Activated CD8-positive, alpha-beta memory T cell treated with anti-CD3 and anti-CD28 coated beads, Interleukin-2, amount 50 U/mL, for 4 hours (primary cell): ENCODE measurements around the gene MIOX.
"Not testable (repeated sequence)": the region's sequence is repeated elsewhere in the genome, so short reads cannot be mapped to it uniquely, and the experiment has no call there.

Experiments
- DNase-seq: peaks from one replicate; pipeline ENCODE4 v3.0.0-alpha.2; 2020

MIOX gene

GRCh38 chr22:50498322-50498890, 11.7 kb downstream of the MIOX start:
- DNase-seq, result peak; percentile 71

DNA sequence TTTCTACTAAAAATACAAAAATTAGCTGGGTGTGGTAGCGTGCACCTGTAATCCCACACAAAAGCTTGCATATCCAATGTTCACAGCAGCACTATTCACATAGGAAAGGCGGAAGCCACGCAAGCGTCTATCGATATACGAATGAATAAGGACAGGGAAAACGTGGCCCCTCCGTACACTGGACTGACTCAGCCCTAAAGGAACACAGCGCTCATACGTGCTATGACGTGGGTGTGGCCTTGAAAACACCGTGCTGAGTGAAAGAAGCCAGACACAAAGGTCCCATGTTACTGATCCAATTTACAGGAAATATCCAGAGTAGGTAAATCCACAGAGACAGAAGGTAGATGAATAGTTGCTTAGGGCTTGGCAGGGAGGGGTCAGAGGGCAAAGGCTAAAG, 13.8 kb downstream of the MIOX start:
- no peak for DNase-seq

DNA sequence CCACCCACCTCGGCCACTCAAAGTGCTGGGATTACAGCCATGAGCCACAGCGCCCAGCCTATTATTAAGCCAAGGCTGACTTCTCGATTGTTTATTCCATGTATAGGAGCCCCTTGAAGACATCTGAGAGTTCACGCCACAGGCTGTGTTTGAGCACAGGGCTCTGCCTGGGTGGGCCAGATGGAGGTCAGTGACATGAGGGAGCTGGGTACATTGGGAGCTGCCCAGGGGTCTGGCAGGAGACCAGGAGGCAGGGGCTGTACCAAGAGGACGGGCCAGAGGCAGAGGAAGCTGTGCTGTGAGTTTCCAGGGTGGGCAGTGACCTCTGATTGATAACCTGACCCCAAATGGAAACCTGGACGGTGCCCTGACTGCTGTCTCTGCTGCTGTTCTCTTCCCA, 15.4 kb downstream of the MIOX start:
- DNase-seq, result no peak

GRCh38 chr22:50502628-50503474, 16.2 kb downstream of the MIOX start:
- no peak for DNase-seq

- no peak for DNase-seq
Measured at GRCh38 chr22:50503475-50504145, 17.0 kb downstream of the MIOX start.

- no peak for DNase-seq
Measured at GRCh38 chr22:50504369-50505211, 17.9 kb downstream of the MIOX start.

- no peak for DNase-seq
Measured at GRCh38 chr22:50505276-50505775, 18.7 kb downstream of the MIOX start.

DNA sequence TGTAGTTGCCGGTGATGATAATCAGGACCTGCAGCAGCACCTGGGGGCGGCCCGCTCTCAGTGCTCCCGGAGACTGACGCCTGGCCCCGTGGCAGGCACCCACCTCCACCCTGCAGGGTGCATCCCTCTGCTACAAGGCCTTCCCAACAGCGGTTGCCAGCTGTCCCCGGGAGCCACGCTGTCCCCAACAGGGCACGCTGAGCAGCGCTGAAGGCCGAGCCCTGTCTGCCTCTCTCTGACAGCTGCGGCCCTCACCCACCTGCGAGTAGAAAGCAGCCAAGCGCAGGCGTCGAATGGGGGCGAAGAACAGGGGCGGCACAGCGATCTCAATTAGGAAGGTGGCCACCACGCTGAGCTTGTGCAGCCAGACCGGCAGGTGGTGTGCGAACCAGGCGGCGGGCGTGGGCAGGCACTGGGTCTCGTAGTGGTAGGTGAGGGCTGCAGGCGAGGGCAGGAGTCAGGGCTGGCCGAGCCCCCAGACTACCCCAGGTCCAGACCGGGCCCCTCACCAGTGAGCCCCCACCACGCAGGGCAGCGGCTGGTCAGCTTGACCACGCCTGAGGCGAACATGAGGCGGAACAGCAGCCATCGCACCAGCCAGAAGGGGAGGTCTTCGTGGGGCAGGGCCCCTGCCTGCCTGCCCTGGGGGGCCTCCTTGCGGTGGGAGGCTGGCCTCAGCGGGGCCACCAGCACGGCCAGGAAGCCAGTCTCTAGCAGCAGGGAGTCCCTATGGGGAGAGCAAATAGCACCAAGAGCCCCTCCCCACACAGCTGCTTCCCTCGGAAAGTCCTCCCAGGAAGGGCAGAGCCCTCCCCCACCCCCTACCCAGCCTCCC, 19.3 kb downstream of the MIOX start:
- no peak for DNase-seq

GRCh38 chr22:50506611-50507420, 20.2 kb downstream of the MIOX start:
- DNase-seq, result no peak

- peak; percentile 94 for DNase-seq
Measured at GRCh38 chr22:50507421-50507990, 20.8 kb downstream of the MIOX start, which contains the start of gene LMF2. TSS of gene LMF2 (minus strand) at chr22:50507702. CDS start at chr22:50507675, 27 bp downstream.

GRCh38 chr22:50507991-50508884, 21.6 kb downstream of the MIOX start, which contains the start of gene NCAPH2:
TSS of gene NCAPH2 (plus strand) at chr22:50508224. CDS start at chr22:50508338, 114 bp downstream.
- peak; percentile 99 for DNase-seq

GRCh38 chr22:50508897-50509296, 22.2 kb downstream of the MIOX start:
- DNase-seq, result no peak

DNA sequence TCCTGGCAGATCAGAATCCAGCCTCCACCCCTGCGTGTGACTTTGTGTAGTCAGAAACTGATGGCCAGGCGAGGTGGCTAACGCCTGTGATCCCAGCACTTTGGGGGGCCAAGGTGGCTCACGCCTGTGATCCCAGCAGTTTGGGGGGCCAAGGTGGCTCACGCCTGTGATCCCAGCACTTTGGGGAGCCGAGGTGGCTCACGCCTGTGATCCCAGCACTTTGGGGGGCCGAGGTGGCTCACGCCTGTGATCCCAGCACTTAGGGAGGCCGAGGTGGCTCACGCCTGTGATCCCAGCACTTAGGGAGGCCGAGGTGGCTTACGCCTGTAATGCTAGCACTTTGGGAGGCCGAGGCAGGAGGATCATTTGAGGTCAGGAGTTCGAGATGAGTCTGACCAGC, 26.5 kb downstream of the MIOX start:
- DNase-seq, result no peak

- no peak for DNase-seq
Measured at GRCh38 chr22:50516068-50516467, 29.4 kb downstream of the MIOX start.

DNA sequence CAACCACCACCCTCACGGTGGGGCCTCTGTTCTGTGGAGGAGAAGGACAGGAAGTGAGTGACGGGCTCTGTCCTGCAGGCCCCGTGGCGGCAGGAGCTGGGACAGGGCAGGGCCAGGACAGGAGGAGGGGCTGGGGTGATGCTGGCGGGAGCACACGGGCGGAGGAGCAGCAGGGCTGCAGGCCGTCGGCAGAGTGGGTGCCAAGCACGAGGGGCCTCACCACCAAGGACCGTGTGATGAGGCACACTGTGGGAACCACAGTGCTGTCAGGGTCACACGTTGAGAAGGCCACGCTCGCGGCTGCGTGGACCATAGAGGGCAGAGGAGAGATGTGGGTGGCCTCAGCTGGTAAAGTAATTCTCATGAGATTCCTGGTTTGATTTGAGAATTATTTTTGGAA, 30.2 kb downstream of the MIOX start:
- DNase-seq, result no peak

DNA sequence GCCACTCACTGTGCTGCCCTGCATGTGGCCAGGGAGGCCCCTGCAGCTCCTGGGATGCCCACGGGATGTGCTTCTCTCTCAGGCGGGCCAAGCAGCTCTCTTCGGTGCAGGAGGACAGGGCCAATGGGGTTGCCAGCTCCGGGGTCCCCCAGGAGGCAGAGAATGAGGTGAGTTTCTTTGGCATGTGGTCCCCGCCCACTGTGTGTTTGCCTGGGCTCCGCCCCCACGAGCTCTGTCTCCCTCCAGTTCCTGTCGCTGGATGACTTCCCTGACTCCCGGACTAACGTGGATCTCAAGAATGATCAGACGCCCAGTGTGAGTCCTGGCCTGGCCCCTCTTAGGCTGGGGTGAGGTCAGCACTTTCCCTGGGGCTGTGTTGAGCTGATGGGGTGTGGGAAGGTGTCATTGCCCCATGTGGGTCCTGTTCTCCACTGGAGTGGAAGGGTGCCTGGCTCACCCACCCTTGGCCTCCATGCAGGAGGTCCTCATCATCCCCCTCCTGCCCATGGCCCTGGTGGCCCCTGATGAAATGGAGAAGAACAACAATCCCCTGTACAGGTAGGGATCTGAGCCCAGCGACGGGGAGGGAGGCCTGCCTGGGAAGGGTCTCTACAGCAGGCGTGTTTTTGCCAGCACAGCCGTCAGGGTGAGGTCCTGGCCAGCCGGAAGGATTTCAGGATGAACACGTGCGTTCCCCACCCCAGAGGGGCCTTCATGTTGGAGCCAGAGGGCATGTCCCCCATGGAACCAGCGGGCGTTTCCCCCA, 31.0 kb downstream of the MIOX start:
- DNase-seq, result no peak

- DNase-seq, result no peak
Measured at GRCh38 chr22:50518606-50519005, 31.9 kb downstream of the MIOX start.

GRCh38 chr22:50519151-50519550, 32.5 kb downstream of the MIOX start:
- no peak for DNase-seq

DNA sequence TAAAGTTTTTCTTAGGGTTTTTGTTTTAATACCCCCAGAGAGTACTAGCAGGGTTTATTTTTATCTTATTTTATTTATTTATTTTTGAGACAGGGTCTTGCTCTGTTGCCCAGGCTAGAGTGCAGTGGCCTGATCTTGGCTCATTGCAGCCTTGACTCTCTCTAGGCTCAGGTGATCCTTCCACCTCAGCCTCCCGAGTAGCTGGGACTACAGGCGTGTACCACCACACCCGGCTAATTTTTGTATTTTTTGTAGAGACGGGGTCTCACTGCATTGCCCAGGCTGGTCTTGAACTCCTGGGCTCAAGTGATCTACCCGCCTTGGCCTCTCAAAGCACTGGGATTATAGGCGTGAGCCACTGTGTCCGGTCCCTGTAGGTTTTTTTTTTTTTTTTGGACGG, 33.5 kb downstream of the MIOX start:
- DNase-seq, result not testable (repeated sequence)
